Loucy (cell line): Measurements from ENCODE around the gene NXT1.

ENCODE experiments used
- H2AFZ ChIP-seq: fragments of 200-600 bp; sonication (generic); 2 replicates; pipeline ENCODE4 v1.6.0; 2016; ENCODE audit warnings: antibody characterized with exemption, mild to moderate bottlenecking, low read length, moderate library complexity
- H3F3A ChIP-seq: fragments of 200-600 bp; 2 replicates; pipeline ENCODE4 v1.6.0; 2016; ENCODE audit warnings: antibody characterized with exemption, low read depth, mild to moderate bottlenecking
- H3K27me3 ChIP-seq: fragments of 200-600 bp; sonication (generic); 2 replicates; pipeline ENCODE4 v1.6.1; 2014; ENCODE audit warnings: low read length, mild to moderate bottlenecking; ENCODE audit not compliant: insufficient read depth, poor library complexity, severe bottlenecking
- H3K36me3 ChIP-seq: fragments of 200-600 bp; sonication (generic); 2 replicates; pipeline ENCODE4 v1.6.1; 2016; ENCODE audit warnings: low read length; ENCODE audit not compliant: insufficient read depth
- H3K4me1 ChIP-seq: fragments of 200-600 bp; sonication (generic); 2 replicates; pipeline ENCODE4 v1.5.1; 2014; ENCODE audit warnings: low read length, mild to moderate bottlenecking; ENCODE audit not compliant: insufficient read depth, poor library complexity, severe bottlenecking
- H3K4me2 ChIP-seq: fragments of 200-600 bp; sonication (generic); 2 replicates; pipeline ENCODE4 v1.6.0; 2014; ENCODE audit warnings: antibody characterized with exemption, low read length, low read depth, mild to moderate bottlenecking; ENCODE audit not compliant: poor library complexity, severe bottlenecking
- H3K4me3 ChIP-seq: fragments of 200-600 bp; sonication (generic); 2 replicates; pipeline ENCODE4 v1.5.1; 2014; ENCODE audit warnings: low read length, mild to moderate bottlenecking, mixed read lengths; ENCODE audit not compliant: poor library complexity, severe bottlenecking
- H3K79me2 ChIP-seq: fragments of 200-600 bp; sonication (generic); 2 replicates; pipeline ENCODE4 v1.6.1; 2014; ENCODE audit warnings: low read length; ENCODE audit not compliant: insufficient read depth
- H3K9ac ChIP-seq: fragments of 200-600 bp; sonication (generic); 2 replicates; pipeline ENCODE4 v1.6.0; 2014; ENCODE audit warnings: mild to moderate bottlenecking, low read depth, low read length, moderate library complexity; ENCODE audit not compliant: poor library complexity, severe bottlenecking
- H3K9me2 ChIP-seq: fragments of 200-600 bp; sonication (generic); replicated peaks from 2 replicates; pipeline ENCODE4 v1.6.1; 2016; ENCODE audit warnings: low read depth, low read length, mixed read lengths
- H3K9me3 ChIP-seq: fragments of 200-600 bp; sonication (generic); 2 replicates; pipeline ENCODE4 v1.6.1; 2014; ENCODE audit warnings: mild to moderate bottlenecking, antibody characterized with exemption, low read length, low read depth; ENCODE audit not compliant: insufficient read depth
- H4K20me1 ChIP-seq: fragments of 200-600 bp; sonication (generic); 2 replicates; pipeline ENCODE4 v1.6.0; 2014; ENCODE audit warnings: antibody characterized with exemption, low read length, mild to moderate bottlenecking; ENCODE audit not compliant: insufficient read depth, poor library complexity, severe bottlenecking
- EZH2phosphoT487 ChIP-seq: fragments of 200-600 bp; IDR thresholded peaks from 2 replicates; pipeline ENCODE4 v1.6.1; 2018; ENCODE audit warnings: antibody characterized with exemption, mild to moderate bottlenecking, moderate library complexity, borderline replicate concordance
- TF ChIP-seq, protein P1 (sequence below): fragments of 200-600 bp; sonication (generic); conservative IDR thresholded peaks from 2 replicates; pipeline ENCODE4 v1.5.1; 2014; ENCODE audit warnings: mild to moderate bottlenecking, antibody characterized with exemption, low read length

Gene NXT1

DNA sequence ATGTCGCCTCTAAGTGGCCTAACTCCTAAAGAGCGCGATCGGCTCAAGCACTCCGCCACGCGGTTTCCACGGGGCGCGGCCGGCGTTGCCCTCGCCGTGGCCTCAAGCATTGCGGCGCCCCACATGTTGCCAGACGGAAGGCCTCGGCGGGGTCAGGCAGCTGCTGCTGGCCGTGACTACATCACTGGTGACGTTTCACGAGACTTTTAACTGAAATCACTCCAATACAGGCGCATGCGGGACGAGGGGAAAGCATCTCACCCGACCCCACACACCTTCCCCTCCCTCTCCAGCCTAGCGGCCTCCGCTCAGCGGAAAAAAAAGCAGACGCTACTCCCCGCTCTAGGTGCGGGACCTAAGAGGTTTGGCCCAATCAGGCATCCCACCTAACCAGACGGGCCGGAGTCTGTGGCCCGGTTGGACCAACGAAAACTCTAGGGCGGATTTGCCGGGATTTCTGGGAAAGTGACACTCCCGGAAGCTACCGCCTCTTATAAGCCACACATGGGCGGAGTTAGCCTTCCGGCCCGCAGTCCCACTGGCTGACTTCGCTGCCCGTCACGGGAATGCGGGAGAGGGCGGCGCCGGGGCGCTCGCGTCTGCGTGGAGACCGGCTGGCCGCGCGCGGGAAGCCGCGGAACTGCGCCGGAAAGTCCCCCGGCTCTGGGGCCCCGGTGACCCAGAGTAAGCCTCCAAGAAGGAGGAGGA lies at the start of gene NXT1:
NXT1 (plus strand) TSS at position 596 of the 708 bp plus-strand sequence. CDS start 3,251 bp downstream, outside the sequence.
- H3K9me2 ChIP-seq, result no peaks in the 10 kb centered on the region
- H3K9ac ChIP-seq, result peak within 1 kb of the TSS; percentile 93
- H3K36me3 ChIP-seq, result peaks cover 10% of the 10 kb centered on the region; the same call in 1 of the 2 replicates
- H3K4me2 ChIP-seq, result peak within 1 kb of the TSS; percentile 79
- H3F3A ChIP-seq, result no peaks in the 10 kb centered on the region
- peaks cover 37% of the 10 kb centered on the region for H4K20me1 ChIP-seq
- peaks cover 36% of the 10 kb centered on the region for H3K4me1 ChIP-seq
- no peaks in the 10 kb centered on the region for H3K9me3 ChIP-seq
- H2AFZ ChIP-seq, result peak within 1 kb of the TSS; percentile 85
- H3K4me3 ChIP-seq, result peak within 1 kb of the TSS; percentile 83
- TF ChIP-seq, protein P1, sequence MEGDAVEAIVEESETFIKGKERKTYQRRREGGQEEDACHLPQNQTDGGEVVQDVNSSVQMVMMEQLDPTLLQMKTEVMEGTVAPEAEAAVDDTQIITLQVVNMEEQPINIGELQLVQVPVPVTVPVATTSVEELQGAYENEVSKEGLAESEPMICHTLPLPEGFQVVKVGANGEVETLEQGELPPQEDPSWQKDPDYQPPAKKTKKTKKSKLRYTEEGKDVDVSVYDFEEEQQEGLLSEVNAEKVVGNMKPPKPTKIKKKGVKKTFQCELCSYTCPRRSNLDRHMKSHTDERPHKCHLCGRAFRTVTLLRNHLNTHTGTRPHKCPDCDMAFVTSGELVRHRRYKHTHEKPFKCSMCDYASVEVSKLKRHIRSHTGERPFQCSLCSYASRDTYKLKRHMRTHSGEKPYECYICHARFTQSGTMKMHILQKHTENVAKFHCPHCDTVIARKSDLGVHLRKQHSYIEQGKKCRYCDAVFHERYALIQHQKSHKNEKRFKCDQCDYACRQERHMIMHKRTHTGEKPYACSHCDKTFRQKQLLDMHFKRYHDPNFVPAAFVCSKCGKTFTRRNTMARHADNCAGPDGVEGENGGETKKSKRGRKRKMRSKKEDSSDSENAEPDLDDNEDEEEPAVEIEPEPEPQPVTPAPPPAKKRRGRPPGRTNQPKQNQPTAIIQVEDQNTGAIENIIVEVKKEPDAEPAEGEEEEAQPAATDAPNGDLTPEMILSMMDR, result no peak
- no peak for TF ChIP-seq EZH2phosphoT487
- no peaks in the 10 kb centered on the region for H3K27me3 ChIP-seq
- H3K79me2 ChIP-seq, result peaks cover 51% of the 10 kb centered on the region

DNA sequence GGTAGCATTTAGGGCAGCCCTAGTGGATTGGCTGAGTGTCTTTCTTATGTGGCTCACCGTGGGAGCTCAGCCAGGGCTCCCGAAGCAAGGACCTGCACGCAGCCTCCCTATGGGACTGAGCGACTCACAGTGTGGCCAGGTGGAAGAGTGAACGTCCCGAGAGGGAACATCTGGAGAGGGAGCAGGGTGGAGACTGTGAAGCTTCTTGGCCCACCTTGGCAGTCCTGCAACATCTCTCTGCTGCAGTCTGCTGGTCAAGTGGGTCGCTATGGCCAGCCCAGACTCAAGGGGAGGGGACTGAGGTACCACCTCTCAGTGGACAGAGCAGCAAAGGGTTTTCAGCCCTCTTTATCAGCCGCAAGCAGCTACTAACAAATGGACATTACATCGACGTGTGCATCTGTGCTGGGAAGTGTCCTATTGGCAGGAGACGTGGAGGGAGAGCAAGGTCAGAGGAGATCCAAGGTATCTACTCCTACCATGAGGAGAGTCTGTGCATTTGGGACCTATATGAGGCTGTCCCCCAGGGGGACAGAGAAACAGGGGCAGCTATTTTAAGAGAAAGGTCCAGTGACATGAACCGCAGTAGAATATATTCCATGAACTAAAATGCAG lies 49.0 kb upstream of the NXT1 start:
- TF ChIP-seq, protein P1, result no peak
- no peak for TF ChIP-seq EZH2phosphoT487
- Histone ChIP-seq H3K9me3 (no peaks in the 10 kb centered on the region), H3K9me2 (no peaks in the 10 kb centered on the region), H3K4me3 (no peak overlapping the region), H3K27me3 (no peaks in the 10 kb centered on the region), H3F3A (peaks cover 4% of the 10 kb centered on the region; the same call in 1 of the 2 replicates), H3K4me1 (peaks cover 32% of the 10 kb centered on the region), H3K79me2 (0 out of 2 replicates have a peak, but pooled peaks cover 3% of the 10 kb centered on the region), H3K36me3 (no peaks in the 10 kb centered on the region), H3K9ac (no peak overlapping the region), H3K4me2 (no peak overlapping the region), H4K20me1 (no peaks in the 10 kb centered on the region), H2AFZ (no peak overlapping the region)

DNA sequence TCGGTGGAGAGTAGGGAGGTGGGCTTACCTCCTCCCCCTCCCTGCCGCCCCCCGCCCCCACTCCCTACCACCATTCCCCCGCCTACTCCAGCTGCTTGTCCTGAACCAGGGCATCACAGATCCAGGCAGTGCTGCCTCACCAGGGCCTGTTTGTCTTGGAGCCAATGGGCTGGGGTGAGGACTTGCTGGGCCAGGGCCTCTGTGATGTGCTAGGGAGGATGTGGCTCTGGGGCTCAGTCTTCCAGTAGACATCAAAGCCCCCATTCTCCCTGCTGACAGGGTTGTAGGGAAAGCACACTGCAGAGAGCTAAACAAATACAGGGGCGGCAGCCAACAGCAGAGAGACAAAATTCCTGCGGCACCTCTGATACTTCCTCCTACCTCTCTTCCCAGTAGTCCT lies 48.2 kb upstream of the NXT1 start:
- Histone ChIP-seq H3F3A (peaks cover 4% of the 10 kb centered on the region; the same call in 1 of the 2 replicates), H3K9me2 (no peaks in the 10 kb centered on the region), H3K27me3 (no peaks in the 10 kb centered on the region), H3K79me2 (0 out of 2 replicates have a peak, but pooled peaks cover 3% of the 10 kb centered on the region), H3K36me3 (no peaks in the 10 kb centered on the region), H3K9ac (no peak overlapping the region), H3K4me2 (no peak overlapping the region), H2AFZ (no peak overlapping the region), H3K4me1 (peaks cover 32% of the 10 kb centered on the region), H4K20me1 (no peaks in the 10 kb centered on the region), H3K4me3 (no peak overlapping the region), H3K9me3 (no peaks in the 10 kb centered on the region)
- TF ChIP-seq EZH2phosphoT487, result no peak
- TF ChIP-seq, protein P1, result no peak
